Activated CD8-positive, alpha-beta memory T cell treated with anti-CD3 and anti-CD28 coated beads for 48 hours (primary cell): Measurements from ENCODE around the gene DBNL.
A peak's percentile ranks its signal among the peaks of the same experiment; 100 is the strongest.

Experiments used
- DNase-seq, 3 experiments: peaks; one replicate each; pipeline ENCODE4 v3.0.0-alpha.2; 2020; ENCODE audit warnings: low read depth in 2 of 3, low spot score in 2 of 3

The DBNL gene

GRCh38 chr7:44060948-44061644, 16.6 kb downstream of the DBNL start:
- DNase-seq: no peak

- DNase-seq: no peak
These were observed 17.2 kb downstream of the DBNL start for GRCh38 chr7:44061645-44062179.

- no peak for DNase-seq
These were observed 17.8 kb downstream of the DBNL start for GRCh38 chr7:44062180-44062902.

GRCh38 chr7:44062903-44063295, 18.4 kb downstream of the DBNL start:
- DNase-seq: no peak

GRCh38 chr7:44063547-44063893, 19.0 kb downstream of the DBNL start:
- DNase-seq: no peak

- DNase-seq: no peak
These were observed 19.6 kb downstream of the DBNL start for GRCh38 chr7:44063894-44064651.

GRCh38 chr7:44064791-44065430, 20.4 kb downstream of the DBNL start:
- DNase-seq: no peak

- DNase-seq: no peak
These were observed 21.1 kb downstream of the DBNL start, which contains the start of gene PGAM2 for GRCh38 chr7:44065431-44066110. Gene PGAM2, minus strand, starts transcription at chr7:44065567. Its CDS starts 38 bp downstream, at chr7:44065529.

GRCh38 chr7:44066111-44066460, 21.6 kb downstream of the DBNL start:
- DNase-seq: no peak

- no peak for DNase-seq
These were observed 22.1 kb downstream of the DBNL start for GRCh38 chr7:44066494-44067063.

- DNase-seq: no peak
These were observed 22.8 kb downstream of the DBNL start for GRCh38 chr7:44067064-44067951.

- DNase-seq: no peak
These were observed 23.6 kb downstream of the DBNL start for GRCh38 chr7:44068054-44068453.

GRCh38 chr7:44071726-44072363, 27.3 kb downstream of the DBNL start:
- no peak for DNase-seq

- DNase-seq: no peak
These were observed 28.1 kb downstream of the DBNL start for GRCh38 chr7:44072364-44073231.

- peak in 1 of 3 experiments; percentile 43 for DNase-seq
These were observed 29.3 kb downstream of the DBNL start for GRCh38 chr7:44073664-44074348.

GRCh38 chr7:44074349-44074695, 29.8 kb downstream of the DBNL start:
- DNase-seq: no peak

GRCh38 chr7:44075296-44076075, 31.0 kb downstream of the DBNL start:
- no peak for DNase-seq
